Neural cell (in vitro differentiated cells): ENCODE data around the gene TLE4.

Experiments used
- EP300 ChIP-seq: fragments of 450-650 bp; conservative IDR thresholded peaks from 2 replicates; pipeline ENCODE4 v1.6.1; 2014; ENCODE audit warnings: antibody characterized with exemption, mild to moderate bottlenecking, moderate library complexity; ENCODE audit not compliant: poor library complexity, severe bottlenecking
- EZH2 ChIP-seq: fragments of 200-600, 300-800 bp; shearing (Covaris generic), sonication (generic); IDR thresholded peaks from 2 replicates; pipeline ENCODE4 v1.6.1; 2014; ENCODE audit warnings: antibody characterized with exemption, low read length, borderline replicate concordance, mild to moderate bottlenecking; ENCODE audit not compliant: insufficient read depth, poor library complexity, severe bottlenecking
- MXI1 ChIP-seq: fragments of 450-650 bp; conservative IDR thresholded peaks from 2 replicates; pipeline ENCODE4 v1.6.1; 2014; ENCODE audit warnings: antibody characterized with exemption, mild to moderate bottlenecking; ENCODE audit not compliant: poor library complexity, severe bottlenecking
- POLR2AphosphoS5 ChIP-seq: IDR thresholded peaks from 2 replicates; pipeline ENCODE4 v1.6.1; 2012
- RAD21 ChIP-seq: fragments of 450-650 bp; conservative IDR thresholded peaks from 2 replicates; pipeline ENCODE4 v1.6.1; 2014; ENCODE audit warnings: antibody characterized with exemption, mild to moderate bottlenecking, moderate library complexity
- SMC3 ChIP-seq: fragments of 450-650 bp; conservative IDR thresholded peaks from 2 replicates; pipeline ENCODE4 v1.6.1; 2014; ENCODE audit warnings: antibody characterized with exemption, mild to moderate bottlenecking, moderate library complexity; ENCODE audit not compliant: poor library complexity
- TF ChIP-seq, protein P1 (sequence below): fragments of 450-650 bp; IDR thresholded peaks from 2 replicates; pipeline ENCODE4 v1.5.1; 2014; ENCODE audit warnings: antibody characterized with exemption, mild to moderate bottlenecking, moderate library complexity; ENCODE audit not compliant: poor library complexity, severe bottlenecking
- TF ChIP-seq, protein P2 (sequence below): IDR thresholded peaks from 2 replicates; pipeline ENCODE4 v1.6.1; 2012; ENCODE audit warnings: borderline replicate concordance

DNA sequence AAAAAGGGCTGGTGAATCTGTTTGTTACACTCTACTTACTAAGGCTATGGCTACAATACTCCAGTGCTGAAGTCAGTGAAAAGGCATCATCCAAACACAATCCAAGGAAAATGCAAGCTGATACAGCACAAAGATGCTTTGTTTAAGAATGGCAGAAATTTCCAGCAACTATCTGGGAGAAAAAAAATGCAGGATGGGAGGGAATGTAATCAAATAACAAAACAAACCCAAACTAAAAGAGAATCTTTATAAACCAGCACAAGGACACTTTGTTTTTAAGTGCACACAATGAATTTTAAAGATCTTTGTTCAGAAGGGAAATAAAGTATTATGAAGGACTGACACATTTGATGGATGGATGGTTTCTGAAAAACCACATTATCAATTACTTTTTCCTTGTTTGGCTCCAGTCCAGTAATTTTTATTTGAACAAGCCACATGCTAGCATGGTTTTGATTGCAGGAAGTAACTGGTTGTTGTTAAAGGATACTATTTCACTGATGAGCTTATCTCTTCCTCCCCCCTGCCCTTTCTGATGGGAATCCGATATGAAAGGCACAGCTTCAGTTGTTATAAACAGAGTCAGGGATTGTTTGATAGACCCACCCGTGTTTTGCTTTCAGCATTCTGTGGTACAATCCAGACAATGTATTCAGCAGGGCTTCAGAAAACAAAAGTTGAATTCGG, 12.1 kb upstream of the TLE4 start:
- TF ChIP-seq MXI1 (no peak), POLR2AphosphoS5 (no peak), EZH2 (no peak), EP300 (no peak), SMC3 (no peak), RAD21 (no peak)
- TF ChIP-seq, protein P1, sequence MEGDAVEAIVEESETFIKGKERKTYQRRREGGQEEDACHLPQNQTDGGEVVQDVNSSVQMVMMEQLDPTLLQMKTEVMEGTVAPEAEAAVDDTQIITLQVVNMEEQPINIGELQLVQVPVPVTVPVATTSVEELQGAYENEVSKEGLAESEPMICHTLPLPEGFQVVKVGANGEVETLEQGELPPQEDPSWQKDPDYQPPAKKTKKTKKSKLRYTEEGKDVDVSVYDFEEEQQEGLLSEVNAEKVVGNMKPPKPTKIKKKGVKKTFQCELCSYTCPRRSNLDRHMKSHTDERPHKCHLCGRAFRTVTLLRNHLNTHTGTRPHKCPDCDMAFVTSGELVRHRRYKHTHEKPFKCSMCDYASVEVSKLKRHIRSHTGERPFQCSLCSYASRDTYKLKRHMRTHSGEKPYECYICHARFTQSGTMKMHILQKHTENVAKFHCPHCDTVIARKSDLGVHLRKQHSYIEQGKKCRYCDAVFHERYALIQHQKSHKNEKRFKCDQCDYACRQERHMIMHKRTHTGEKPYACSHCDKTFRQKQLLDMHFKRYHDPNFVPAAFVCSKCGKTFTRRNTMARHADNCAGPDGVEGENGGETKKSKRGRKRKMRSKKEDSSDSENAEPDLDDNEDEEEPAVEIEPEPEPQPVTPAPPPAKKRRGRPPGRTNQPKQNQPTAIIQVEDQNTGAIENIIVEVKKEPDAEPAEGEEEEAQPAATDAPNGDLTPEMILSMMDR: no peak
- TF ChIP-seq, protein P2, sequence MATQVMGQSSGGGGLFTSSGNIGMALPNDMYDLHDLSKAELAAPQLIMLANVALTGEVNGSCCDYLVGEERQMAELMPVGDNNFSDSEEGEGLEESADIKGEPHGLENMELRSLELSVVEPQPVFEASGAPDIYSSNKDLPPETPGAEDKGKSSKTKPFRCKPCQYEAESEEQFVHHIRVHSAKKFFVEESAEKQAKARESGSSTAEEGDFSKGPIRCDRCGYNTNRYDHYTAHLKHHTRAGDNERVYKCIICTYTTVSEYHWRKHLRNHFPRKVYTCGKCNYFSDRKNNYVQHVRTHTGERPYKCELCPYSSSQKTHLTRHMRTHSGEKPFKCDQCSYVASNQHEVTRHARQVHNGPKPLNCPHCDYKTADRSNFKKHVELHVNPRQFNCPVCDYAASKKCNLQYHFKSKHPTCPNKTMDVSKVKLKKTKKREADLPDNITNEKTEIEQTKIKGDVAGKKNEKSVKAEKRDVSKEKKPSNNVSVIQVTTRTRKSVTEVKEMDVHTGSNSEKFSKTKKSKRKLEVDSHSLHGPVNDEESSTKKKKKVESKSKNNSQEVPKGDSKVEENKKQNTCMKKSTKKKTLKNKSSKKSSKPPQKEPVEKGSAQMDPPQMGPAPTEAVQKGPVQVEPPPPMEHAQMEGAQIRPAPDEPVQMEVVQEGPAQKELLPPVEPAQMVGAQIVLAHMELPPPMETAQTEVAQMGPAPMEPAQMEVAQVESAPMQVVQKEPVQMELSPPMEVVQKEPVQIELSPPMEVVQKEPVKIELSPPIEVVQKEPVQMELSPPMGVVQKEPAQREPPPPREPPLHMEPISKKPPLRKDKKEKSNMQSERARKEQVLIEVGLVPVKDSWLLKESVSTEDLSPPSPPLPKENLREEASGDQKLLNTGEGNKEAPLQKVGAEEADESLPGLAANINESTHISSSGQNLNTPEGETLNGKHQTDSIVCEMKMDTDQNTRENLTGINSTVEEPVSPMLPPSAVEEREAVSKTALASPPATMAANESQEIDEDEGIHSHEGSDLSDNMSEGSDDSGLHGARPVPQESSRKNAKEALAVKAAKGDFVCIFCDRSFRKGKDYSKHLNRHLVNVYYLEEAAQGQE: no peak
